ENCODE results near the gene GRK6.

GRK6 gene

GRCh38 chr5:177455036-177455660, 28.7 kb downstream of the GRK6 start:
- FAIRE-seq: no peak

GRCh38 chr5:177455661-177456590, 29.4 kb downstream of the GRK6 start:
- FAIRE-seq: no peak

GRCh38 chr5:177456591-177456964, 30.1 kb downstream of the GRK6 start:
- no peak for FAIRE-seq

- FAIRE-seq: peak; percentile 84
These were observed 30.7 kb downstream of the GRK6 start for GRCh38 chr5:177456976-177457851.

GRCh38 chr5:177457852-177458681, 31.6 kb downstream of the GRK6 start:
- no peak for FAIRE-seq

GRCh38 chr5:177458912-177459350, 32.5 kb downstream of the GRK6 start:
- no peak for FAIRE-seq

GRCh38 chr5:177459357-177459756, 32.9 kb downstream of the GRK6 start:
- no peak for FAIRE-seq

GRCh38 chr5:177459819-177460628, 33.5 kb downstream of the GRK6 start:
- no peak for FAIRE-seq

GRCh38 chr5:177462021-177462670, 35.7 kb downstream of the GRK6 start:
- FAIRE-seq: no peak

- FAIRE-seq: no peak
These were observed 38.6 kb downstream of the GRK6 start for GRCh38 chr5:177465044-177465443.

- no peak for FAIRE-seq
These were observed 40.4 kb downstream of the GRK6 start for GRCh38 chr5:177466861-177467260.

GRCh38 chr5:177467436-177467835, 41.0 kb downstream of the GRK6 start:
- FAIRE-seq: no peak

- no peak for FAIRE-seq
These were observed 41.8 kb downstream of the GRK6 start for GRCh38 chr5:177468329-177468684.

GRCh38 chr5:177468685-177469628, 42.5 kb downstream of the GRK6 start:
- no peak for FAIRE-seq

GRCh38 chr5:177469750-177470525, 43.5 kb downstream of the GRK6 start:
- FAIRE-seq: no peak

- no peak for FAIRE-seq
These were observed 44.5 kb downstream of the GRK6 start for GRCh38 chr5:177470759-177471536.

GRCh38 chr5:177471610-177472356, 45.3 kb downstream of the GRK6 start:
- no peak for FAIRE-seq

Measured in TTC549 (cell line).